HG02588 (cell line): ENCODE results near the gene BET1.
"Not testable (repeated sequence)": the region's sequence is repeated elsewhere in the genome, so short reads cannot be mapped to it uniquely, and the experiment has no call there.

Experiments
- ATAC-seq: cut with Tn5 transposase; IDR thresholded peaks from one replicate; pipeline ENCODE4 v1.9.1; 2021; ENCODE audit warnings: mild to moderate bottlenecking, moderate library complexity; ENCODE audit not compliant: unreplicated experiment

The BET1 gene, protein sequence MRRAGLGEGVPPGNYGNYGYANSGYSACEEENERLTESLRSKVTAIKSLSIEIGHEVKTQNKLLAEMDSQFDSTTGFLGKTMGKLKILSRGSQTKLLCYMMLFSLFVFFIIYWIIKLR

GRCh38 chr7:94004024-94004951, at the start of gene BET1:
TSS of gene BET1 (minus strand) at chr7:94004355. CDS start at chr7:94004216, 139 bp downstream.
- ATAC-seq, result peak; percentile 97

GRCh38 chr7:94053532-94053931, 49.4 kb upstream of the BET1 start:
- no peak for ATAC-seq

DNA sequence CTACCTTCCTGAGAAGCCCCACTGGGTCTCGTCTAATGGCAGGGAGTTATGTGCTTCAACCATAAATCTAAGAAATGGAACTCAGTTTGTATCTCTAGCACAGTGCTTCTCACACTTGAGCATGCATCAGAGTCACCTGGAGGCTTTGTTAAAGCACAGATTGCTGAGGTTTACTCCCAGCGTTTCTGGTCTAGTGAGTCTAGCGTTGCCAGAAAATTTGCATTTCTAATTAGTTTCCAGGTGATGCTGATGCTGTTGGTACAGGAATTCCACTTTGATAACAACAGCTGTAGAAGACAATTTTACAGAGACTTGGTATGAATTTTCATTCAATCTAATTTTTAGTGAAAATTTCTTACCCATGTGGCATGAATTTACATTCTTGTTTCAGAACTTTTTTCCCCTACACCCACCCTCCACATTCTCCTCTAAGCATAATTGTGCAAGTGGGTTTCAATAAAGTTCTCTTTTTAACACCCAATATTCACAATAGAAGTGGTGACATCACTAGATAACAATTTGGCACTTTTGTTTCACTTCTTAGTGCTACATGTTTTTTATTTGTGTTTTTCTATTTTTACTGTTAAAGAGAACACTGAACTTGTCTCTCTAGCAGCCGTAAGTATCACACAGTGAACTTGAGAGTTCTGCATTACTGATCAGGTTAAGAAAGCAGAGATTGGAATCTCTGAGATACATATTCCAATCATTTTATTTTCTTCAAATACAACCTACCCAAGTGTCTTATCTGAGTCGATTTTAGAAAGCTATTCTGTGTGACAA, 48.4 kb upstream of the BET1 start:
- no peak for ATAC-seq

- ATAC-seq, result peak; percentile 89
Observed at GRCh38 chr7:94050046-94050445, 45.9 kb upstream of the BET1 start.

GRCh38 chr7:94049615-94050014, 45.5 kb upstream of the BET1 start:
- no peak for ATAC-seq

DNA sequence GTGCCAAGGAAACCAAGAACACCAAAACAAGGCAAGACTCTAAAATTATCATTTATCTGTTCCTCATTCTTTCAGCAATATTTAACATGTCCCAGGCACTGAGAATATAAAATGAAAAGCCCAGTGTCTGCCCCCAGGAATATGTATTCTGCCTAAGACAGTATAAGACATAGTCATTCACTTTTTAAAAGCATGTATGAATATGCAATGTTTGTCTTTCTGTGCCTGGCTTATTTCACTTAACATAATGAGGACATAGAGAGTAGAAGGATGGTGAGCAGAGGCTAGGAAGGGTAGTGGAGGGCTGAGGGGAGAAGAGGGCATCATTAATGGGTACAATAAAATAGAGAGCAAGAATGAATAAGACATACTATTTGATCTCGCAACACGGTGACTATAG, 44.6 kb upstream of the BET1 start:
- no peak for ATAC-seq

DNA sequence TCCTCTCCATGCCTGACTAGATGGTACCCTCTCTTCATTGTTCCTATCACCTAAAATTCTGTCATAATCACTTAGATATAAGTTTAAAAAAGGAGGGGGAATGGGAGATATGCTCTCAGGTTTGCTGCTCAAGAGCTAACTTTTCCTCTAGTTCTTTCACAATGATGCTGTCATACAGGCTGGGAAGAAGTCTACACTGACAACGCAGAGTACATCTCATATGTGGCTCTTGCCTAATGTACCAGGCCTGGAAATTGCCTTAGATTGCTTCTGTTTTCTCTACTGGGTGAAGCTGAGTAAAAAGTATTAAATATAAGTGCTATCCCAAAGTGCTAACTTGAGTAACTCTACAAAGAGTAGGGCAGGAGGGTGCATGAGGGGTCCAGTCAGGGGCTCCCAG, 43.8 kb upstream of the BET1 start:
- ATAC-seq, result no peak

- no peak for ATAC-seq
Observed at GRCh38 chr7:94045581-94045980, 41.4 kb upstream of the BET1 start.

GRCh38 chr7:94044806-94045205, 40.7 kb upstream of the BET1 start:
- ATAC-seq, result no peak

GRCh38 chr7:94043299-94043698, 39.1 kb upstream of the BET1 start:
- no peak for ATAC-seq

DNA sequence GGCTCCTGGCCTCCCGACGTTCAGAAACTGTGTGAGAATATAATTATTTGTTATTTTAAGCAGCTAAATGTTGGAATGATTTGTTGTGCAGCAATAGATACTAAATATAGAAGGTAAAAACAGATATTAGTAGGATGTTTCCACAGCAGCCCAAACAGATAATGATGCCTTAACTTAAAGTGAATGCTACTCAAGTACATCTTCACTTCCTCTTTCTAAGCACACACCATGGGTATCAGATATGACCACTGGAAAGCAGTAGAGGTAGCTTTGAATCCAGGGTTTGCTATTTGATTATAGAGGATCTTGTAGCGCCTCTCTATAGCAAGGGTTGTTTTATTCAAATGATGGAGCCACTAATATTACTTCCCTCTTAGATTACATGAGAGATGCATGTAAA, 38.2 kb upstream of the BET1 start:
- ATAC-seq, result peak; percentile 95

GRCh38 chr7:94041529-94041928, 37.4 kb upstream of the BET1 start:
- no peak for ATAC-seq

DNA sequence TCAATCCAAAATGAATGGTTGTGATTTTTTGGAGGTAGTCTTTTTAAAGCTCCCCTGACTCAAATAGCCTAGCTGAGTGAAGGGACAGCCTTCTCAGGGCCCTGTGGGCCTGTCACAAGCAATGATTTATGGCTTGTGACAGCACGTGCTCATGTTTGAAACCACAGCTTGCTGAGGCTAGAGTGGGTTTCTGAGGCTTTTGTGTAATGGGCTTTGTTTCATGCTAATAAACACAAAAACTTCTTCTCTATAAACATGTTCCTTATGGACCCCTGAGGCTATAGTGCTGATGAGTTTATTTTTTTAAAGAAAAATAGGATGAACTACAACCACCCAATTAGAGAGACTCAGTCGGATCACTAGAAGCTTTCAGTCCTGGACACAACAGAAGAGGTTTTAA, 36.1 kb upstream of the BET1 start:
- ATAC-seq, result no peak

DNA sequence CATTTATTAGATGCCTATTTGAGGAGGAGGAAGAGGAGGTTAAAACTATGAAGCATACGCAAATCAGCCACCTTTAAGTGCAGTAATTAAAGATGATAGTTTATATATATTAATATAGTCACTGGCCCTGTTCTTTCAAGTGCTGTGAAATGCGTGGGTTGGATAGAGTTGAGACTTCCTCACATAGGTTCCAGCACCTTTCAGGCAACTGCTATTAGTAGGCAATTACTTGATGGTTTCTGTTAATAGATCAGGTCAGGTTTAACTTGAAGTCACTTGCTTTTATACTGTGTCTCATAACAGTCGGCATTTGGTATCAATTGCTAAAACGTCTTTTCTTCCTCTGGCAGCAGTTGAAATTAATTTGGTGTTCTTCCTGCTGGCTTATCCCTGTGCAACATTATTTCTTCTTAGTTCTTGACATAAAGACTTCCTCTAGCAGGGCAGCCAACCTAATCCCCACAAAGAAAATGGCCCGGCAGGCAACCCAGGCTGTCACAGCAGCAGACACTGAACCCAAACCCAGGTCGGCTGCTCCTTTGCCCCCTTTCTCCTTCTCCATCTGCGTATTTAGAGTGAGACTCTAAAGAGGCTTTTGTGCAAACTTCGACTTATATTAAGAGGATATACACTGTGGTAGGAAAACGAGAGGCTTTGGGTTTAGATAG, 35.3 kb upstream of the BET1 start:
- ATAC-seq, result no peak

DNA sequence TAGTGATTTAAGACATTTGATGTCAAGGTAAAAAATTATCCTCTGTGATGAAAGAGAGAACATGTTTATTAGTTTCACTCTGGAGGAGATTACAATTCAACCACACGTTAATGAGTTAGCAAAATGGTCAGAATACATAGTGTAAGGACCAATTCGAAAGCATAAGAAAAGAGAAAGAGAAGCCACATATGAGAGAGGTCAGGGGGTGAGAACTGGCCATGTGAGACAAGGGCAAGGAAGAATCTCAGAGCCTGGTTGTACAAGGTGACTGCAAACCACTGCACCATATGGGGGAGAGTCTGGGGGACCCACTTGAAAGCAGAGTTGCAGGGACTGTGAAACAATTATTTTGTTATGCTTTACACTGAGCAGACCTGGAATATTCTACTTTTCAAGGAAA, 27.7 kb upstream of the BET1 start:
- no peak for ATAC-seq

DNA sequence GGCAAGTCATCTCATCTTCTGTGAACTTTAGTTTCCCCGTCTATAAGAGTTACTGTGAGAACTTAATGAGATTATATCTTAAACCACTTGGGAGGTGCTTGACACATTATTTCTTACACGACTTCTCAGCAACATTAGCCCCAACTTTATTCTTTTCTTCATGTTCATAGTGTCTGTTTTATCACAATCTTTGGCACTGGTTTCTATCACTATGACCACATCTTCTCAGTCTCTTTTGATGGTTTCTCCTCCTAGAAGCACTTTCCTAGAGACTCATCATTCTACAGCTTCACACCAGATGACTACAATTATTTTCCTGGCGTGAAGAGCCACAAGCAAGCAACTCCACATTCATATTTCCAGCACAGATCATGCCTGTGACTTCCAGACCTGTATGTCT, 26.5 kb upstream of the BET1 start:
- no peak for ATAC-seq

GRCh38 chr7:94029976-94030375, 25.8 kb upstream of the BET1 start:
- ATAC-seq, result no peak

DNA sequence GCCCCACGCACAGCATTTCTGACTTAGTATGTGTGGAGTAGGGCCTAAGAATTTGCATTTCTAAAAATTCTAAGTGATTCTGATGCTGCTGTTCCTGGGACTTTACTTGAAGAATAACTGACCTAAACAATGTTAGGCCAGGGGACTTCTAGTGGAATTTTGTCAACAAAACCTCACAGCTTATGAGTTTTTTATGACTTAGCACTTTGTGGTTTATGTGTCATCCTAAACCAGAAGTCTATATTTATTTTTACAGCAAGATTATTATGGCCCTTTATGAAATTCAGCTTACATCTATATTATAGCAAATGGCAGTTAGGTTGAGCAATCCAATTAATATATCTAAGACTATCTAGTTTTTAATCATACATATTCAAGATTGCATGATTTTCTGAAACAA, 24.6 kb upstream of the BET1 start:
- peak; percentile 57 for ATAC-seq

- ATAC-seq, result not testable (repeated sequence)
Observed at GRCh38 chr7:94026619-94027018, 22.5 kb upstream of the BET1 start.

DNA sequence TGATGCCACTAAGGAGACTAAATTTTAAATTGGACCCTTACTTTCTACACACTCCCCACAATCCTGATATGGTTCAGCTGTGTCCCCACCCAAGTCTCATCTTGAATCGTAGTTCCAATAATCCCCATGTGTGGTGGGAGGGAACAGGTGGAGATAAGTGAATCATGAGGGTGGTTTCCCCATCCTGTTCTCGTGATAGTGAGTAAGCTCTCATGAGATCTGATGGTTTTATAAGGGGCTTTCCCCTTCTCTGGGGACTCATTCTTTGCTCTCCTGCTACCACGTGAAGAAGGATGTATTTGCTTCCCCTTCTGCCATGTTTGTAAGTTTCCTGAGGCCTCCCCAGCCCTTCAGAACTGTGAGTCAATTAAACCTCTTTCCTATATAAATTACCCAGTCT, 18.4 kb upstream of the BET1 start:
- ATAC-seq, result no peak

DNA sequence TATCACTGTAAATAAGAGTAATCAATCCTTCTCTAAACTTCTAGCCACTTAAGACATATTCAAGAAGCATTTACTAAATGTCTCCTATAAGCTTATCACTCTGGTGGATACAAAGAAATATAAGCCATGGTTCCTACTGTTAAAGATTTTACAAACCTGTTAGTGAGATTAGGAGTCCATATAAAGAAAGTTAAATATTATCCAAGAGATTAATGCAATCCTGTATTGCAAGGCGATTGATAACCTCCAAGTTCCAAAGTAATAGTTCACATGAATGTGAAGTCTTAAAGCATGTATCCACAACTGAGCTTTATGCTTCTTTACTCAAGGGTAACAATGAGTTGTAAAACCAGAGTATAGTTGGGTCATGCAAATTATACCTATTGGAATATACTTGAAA, 12.6 kb upstream of the BET1 start:
- no peak for ATAC-seq
